CD14-positive monocyte (primary cell): ENCODE results near the gene MRPL45. TPM values are rescaled to one million over a fixed set of nuclear protein-coding genes. Genes with fewer than 3 reads are reported as not detected.

Source experiments
- DNase-seq, 3 donors: peaks; one replicate each; pipeline ENCODE4 v3.0.0-alpha.2; 2011 to 2022
- H2AFZ ChIP-seq: 2 replicates; pipeline ENCODE4 v1.6.0; 2012; ENCODE audit warnings: mild to moderate bottlenecking, low read depth, low read length, inconsistent platforms; ENCODE audit not compliant: insufficient read depth, poor library complexity, severe bottlenecking
- H3K27ac ChIP-seq, 2 donors: 1 replicate in 1 of 2; 2 replicates in 1 of 2; pipeline ENCODE4 v1.5.1; 2012 to 2013; ENCODE audit warnings: low read length in 2 of 2, control low read depth in 1 of 2, inconsistent platforms in 1 of 2, low read depth in 1 of 2, mild to moderate bottlenecking in 1 of 2
- H3K27me3 ChIP-seq, 2 donors: one replicate each; pipeline versions ENCODE4 v1.6.0 to v1.6.1; 2011 to 2013; ENCODE audit warnings: low read length in 2 of 2; ENCODE audit not compliant: control insufficient read depth in 2 of 2, insufficient read depth in 2 of 2
- H3K36me3 ChIP-seq, 2 donors: replicated peaks in 1 of 2; 1 replicate in 1 of 2; 2 replicates in 1 of 2; pipeline versions ENCODE4 v1.5.1 to v1.6.1; 2012 to 2013; ENCODE audit warnings: low read length in 2 of 2, control low read depth in 1 of 2, inconsistent platforms in 1 of 2, mild to moderate bottlenecking in 1 of 2; ENCODE audit not compliant: insufficient read depth in 2 of 2, control insufficient read depth in 1 of 2
- H3K4me1 ChIP-seq, 2 donors: 1 replicate in 1 of 2; 2 replicates in 1 of 2; pipeline versions ENCODE4 v1.5.1 to v1.6.1; 2012 to 2013; ENCODE audit warnings: low read length in 2 of 2, control low read depth in 1 of 2, inconsistent platforms in 1 of 2, mild to moderate bottlenecking in 1 of 2, moderate library complexity in 1 of 2; ENCODE audit not compliant: insufficient read depth in 2 of 2, control insufficient read depth in 1 of 2
- H3K4me2 ChIP-seq: replicated peaks from 2 replicates; pipeline ENCODE3; 2012; ENCODE audit warnings: low read length, moderate library complexity, mild to moderate bottlenecking; ENCODE audit not compliant: poor library complexity, severe bottlenecking; ENCODE audit errors: extremely low read depth
- H3K4me3 ChIP-seq, 3 experiments: fragments of 200-600 bp in 1 of 3; sonication (generic) in 1 of 3; replicated peaks in 1 of 3; 1 replicate in 2 of 3; 2 replicates in 1 of 3; pipeline ENCODE4 v1.5.1; 2011 to 2013; ENCODE audit warnings: low read length in 3 of 3, mild to moderate bottlenecking in 3 of 3, control low read depth in 2 of 3, low read depth in 2 of 3, inconsistent platforms in 1 of 3, moderate library complexity in 1 of 3
- H3K79me2 ChIP-seq: 2 replicates; pipeline ENCODE4 v1.6.0; 2012; ENCODE audit warnings: mild to moderate bottlenecking, control low read depth, inconsistent platforms, low read length, moderate library complexity; ENCODE audit not compliant: insufficient read depth
- H3K9ac ChIP-seq: 2 replicates; pipeline ENCODE4 v1.6.0; 2017; ENCODE audit warnings: low read length, mild to moderate bottlenecking; ENCODE audit not compliant: insufficient read depth, poor library complexity, severe bottlenecking
- H3K9me3 ChIP-seq, 2 donors: replicated peaks in 1 of 2; 1 replicate in 1 of 2; 2 replicates in 1 of 2; pipeline versions ENCODE4 v1.5.1 to v1.6.1; 2012 to 2013; ENCODE audit warnings: low read length in 2 of 2, control low read depth in 1 of 2; ENCODE audit not compliant: control insufficient read depth in 1 of 2, insufficient read depth in 1 of 2
- H4K20me1 ChIP-seq: 2 replicates; pipeline ENCODE4 v1.6.0; 2012; ENCODE audit warnings: mild to moderate bottlenecking, low read length, control low read depth, moderate library complexity; ENCODE audit not compliant: insufficient read depth
- H3K27ac Mint-ChIP-seq, 7 donors: one replicate each; pipeline ENCODE4 v1.8.0; 2020; ENCODE audit warnings: mild to moderate bottlenecking in 7 of 7, mixed read lengths in 7 of 7, moderate library complexity in 6 of 7, inconsistent platforms in 2 of 7
- H3K27me3 Mint-ChIP-seq, 3 donors: one replicate each; pipeline ENCODE4 v1.8.0; 2021 to 2022; ENCODE audit warnings: low read depth in 3 of 3, mild to moderate bottlenecking in 3 of 3, mixed read lengths in 3 of 3, moderate library complexity in 3 of 3, inconsistent platforms in 1 of 3
- H3K36me3 Mint-ChIP-seq, 2 donors: one replicate each; pipeline ENCODE4 v1.8.0; 2020; ENCODE audit warnings: mixed read lengths in 2 of 2, inconsistent platforms in 1 of 2, mild to moderate bottlenecking in 1 of 2
- H3K4me1 Mint-ChIP-seq: one replicate; pipeline ENCODE4 v1.8.0; 2020; ENCODE audit warnings: mild to moderate bottlenecking, mixed read lengths
- H3K4me3 Mint-ChIP-seq, 2 donors: one replicate each; pipeline ENCODE4 v1.8.0; 2020; ENCODE audit warnings: mild to moderate bottlenecking in 2 of 2, mixed read lengths in 2 of 2, moderate library complexity in 1 of 2
- H3K9me3 Mint-ChIP-seq, 7 donors: one replicate each; pipeline ENCODE4 v1.8.0; 2020 to 2022; ENCODE audit warnings: mixed read lengths in 7 of 7, mild to moderate bottlenecking in 6 of 7, moderate library complexity in 6 of 7, inconsistent platforms in 2 of 7
- CTCF ChIP-seq: fragments of 200-600 bp; IDR thresholded peaks from one replicate; pipeline ENCODE4 v1.8.0; 2022; ENCODE audit warnings: antibody characterized with exemption, mild to moderate bottlenecking
- WGBS: methylation state at CpG from one replicate; pipeline ENCODE4 v1.1.5; 2013; ENCODE audit warnings: missing lambda C conversion rate; ENCODE audit not compliant: insufficient coverage; 5-methylcytosine and 5-hydroxymethylcytosine counted together
- intact Hi-C, 2 donors: fragments of 100-400 bp; cut with micrococcal nuclease; formaldehyde crosslinking; loops; one replicate each; pipeline versions ENCODE4 v1.15.0 to v1.15.1; 2023
- polyA plus RNA-seq, 3 donors: library from polyadenylated mRNA; depleted of rRNA in 1 of 3; unstranded in 2 of 3; stranded (reverse) in 1 of 3; fragments of 300-500 nt in 2 of 3; fragments of >200 nt in 1 of 3; fragmentation: Illumina TruSeq in 2 of 3; gene quantifications; 1 replicate in 2 of 3; 2 replicates in 1 of 3; pipeline ENCODE4 v1.2.3, GENCODE V29; 2012 to 2021

MRPL45 gene
- polyA plus RNA-seq, 3 donors = 18.3 to 20.8 (median 19.8) TPM

GRCh38 chr17:38326996-38327792, 30.2 kb downstream of the MRPL45 start:
- peaks cover 32 to 33% of the 10 kb centered on the region in 2 donors for H3K4me1 ChIP-seq
- no peaks in the 10 kb centered on the region for H4K20me1 ChIP-seq
- Mint-ChIP-seq H3K9me3 (peaks cover 0 to 2% (median 0%) of the 10 kb centered on the region in 7 donors), H3K4me1 (peaks cover 40% of the 10 kb centered on the region), H3K27me3 (peaks cover 0 to 2% (median 1%) of the 10 kb centered on the region in 3 donors), H3K27ac (peak overlapping the region; percentile 19 to 88 (median 77)), H3K4me3 (peak overlapping the region; percentile 66 to 78), H3K36me3 (peaks cover 13 to 14% of the 10 kb centered on the region in 2 donors)
- H3K4me3 ChIP-seq = peak overlapping the region in 1 of 3 experiments; percentile 45
- intact Hi-C loops = no loop called here
- H3K79me2 ChIP-seq = no peaks in the 10 kb centered on the region
- peaks cover 4 to 14% of the 10 kb centered on the region in 2 donors for H3K36me3 ChIP-seq
- peak; percentile 42 to 55 (median 47) for DNase-seq
- peak overlapping the region; percentile 51 to 72 for H3K27ac ChIP-seq
- WGBS = 58% methylated on average over 8 of the region's 8 CpGs
- TF ChIP-seq CTCF = no peak
- H3K27me3 ChIP-seq = no peaks in the 10 kb centered on the region
- peak overlapping the region; percentile 44 for H2AFZ ChIP-seq
- no peaks in the 10 kb centered on the region for H3K9me3 ChIP-seq
- peak overlapping the region; percentile 53 for H3K4me2 ChIP-seq
- H3K9ac ChIP-seq = peak overlapping the region; percentile 31

GRCh38 chr17:38327936-38328335, 31.0 kb downstream of the MRPL45 start:
- Histone ChIP-seq H3K4me1 (peaks cover 32 to 33% of the 10 kb centered on the region in 2 donors), H3K27me3 (no peaks in the 10 kb centered on the region), H3K36me3 (peaks cover 4 to 8% of the 10 kb centered on the region in 2 donors), H3K9ac (no peak overlapping the region), H3K27ac (no peak overlapping the region), H3K79me2 (no peaks in the 10 kb centered on the region), H2AFZ (peak overlapping the region; percentile 44), H4K20me1 (no peaks in the 10 kb centered on the region), H3K4me2 (no peak overlapping the region), H3K9me3 (no peaks in the 10 kb centered on the region), H3K4me3 (no peak overlapping the region)
- WGBS = 30% methylated on average over 1 of the region's 1 CpG
- H3K27ac Mint-ChIP-seq = peak overlapping the region in 2 of 7 donors; percentile 48 to 54
- H3K4me3 Mint-ChIP-seq = no peak overlapping the region
- intact Hi-C loops = no loop called here
- H3K27me3 Mint-ChIP-seq = peaks cover 0 to 2% (median 1%) of the 10 kb centered on the region in 3 donors
- peaks cover 40% of the 10 kb centered on the region for H3K4me1 Mint-ChIP-seq
- no peak for TF ChIP-seq CTCF
- H3K9me3 Mint-ChIP-seq = peaks cover 0 to 2% (median 0%) of the 10 kb centered on the region in 7 donors
- DNase-seq = peak in 1 of 3 donors; percentile 2
- peaks cover 8 to 10% of the 10 kb centered on the region in 2 donors for H3K36me3 Mint-ChIP-seq
